H9 (cell line): ENCODE results near the gene EXOC3. TPM values are rescaled to one million over a fixed set of nuclear protein-coding genes. Genes with fewer than 3 reads are reported as not detected.

ENCODE experiments used
- DNase-seq: peaks from one replicate; pipeline ENCODE4 v3.0.0-alpha.2; 2017
- H2AFZ ChIP-seq: one replicate; pipeline ENCODE4 v1.6.1; 2013; ENCODE audit warnings: mild to moderate bottlenecking, low read length, control low read depth, moderate library complexity
- H2AK5ac ChIP-seq: 2 replicates; pipeline ENCODE4 v1.6.1; 2013; ENCODE audit warnings: low read length, control low read depth, mixed read lengths; ENCODE audit not compliant: insufficient read length
- H2BK120ac ChIP-seq: one replicate; pipeline ENCODE4 v1.6.1; 2013; ENCODE audit warnings: low read depth, mild to moderate bottlenecking, low read length, control low read depth, inconsistent platforms; ENCODE audit not compliant: poor library complexity, severe bottlenecking
- H2BK12ac ChIP-seq: 2 replicates; pipeline ENCODE4 v1.6.1; 2013; ENCODE audit warnings: low read length, control low read depth, mixed read lengths, low read depth; ENCODE audit not compliant: insufficient read length
- H2BK15ac ChIP-seq: 2 replicates; pipeline ENCODE4 v1.6.1; 2013; ENCODE audit warnings: low read depth, low read length, control low read depth
- H2BK20ac ChIP-seq: one replicate; pipeline ENCODE4 v1.6.1; 2013; ENCODE audit warnings: low read depth, mild to moderate bottlenecking, low read length, control low read depth, inconsistent platforms; ENCODE audit not compliant: poor library complexity, severe bottlenecking
- H2BK5ac ChIP-seq: 2 replicates; pipeline ENCODE4 v1.6.1; 2013; ENCODE audit warnings: low read length, control low read depth, mixed read lengths; ENCODE audit not compliant: insufficient read length
- H3K14ac ChIP-seq: 2 replicates; pipeline ENCODE4 v1.6.1; 2013; ENCODE audit warnings: low read length, control low read depth; ENCODE audit not compliant: insufficient read depth
- H3K18ac ChIP-seq: 2 replicates; pipeline ENCODE4 v1.6.1; 2013; ENCODE audit warnings: low read depth, mild to moderate bottlenecking, mixed read lengths, low read length, control low read depth; ENCODE audit not compliant: insufficient read length
- H3K23ac ChIP-seq: 2 replicates; pipeline ENCODE4 v1.6.1; 2013; ENCODE audit warnings: low read length, control low read depth, mixed read lengths, low read depth; ENCODE audit not compliant: insufficient read length
- H3K23me2 ChIP-seq: 2 replicates; pipeline ENCODE4 v1.6.1; 2013; ENCODE audit warnings: low read depth, mild to moderate bottlenecking, mixed read lengths, low read length, control low read depth; ENCODE audit not compliant: insufficient read length, poor library complexity, severe bottlenecking
- H3K27ac ChIP-seq: 2 replicates; pipeline ENCODE4 v1.5.1; 2013; ENCODE audit warnings: low read length, control low read depth, mixed read lengths, low read depth; ENCODE audit not compliant: insufficient read length
- H3K27me3 ChIP-seq: 2 replicates; pipeline ENCODE4 v1.6.1; 2013; ENCODE audit warnings: low read length, control low read depth, inconsistent platforms; ENCODE audit not compliant: insufficient read depth
- H3K4ac ChIP-seq: 2 replicates; pipeline ENCODE4 v1.6.1; 2013; ENCODE audit warnings: low read depth, mild to moderate bottlenecking, control low read depth, inconsistent platforms, low read length, moderate library complexity
- H3K4me1 ChIP-seq: 2 replicates; pipeline ENCODE4 v1.6.1; 2013; ENCODE audit warnings: low read length, control low read depth, inconsistent platforms; ENCODE audit not compliant: insufficient read depth
- H3K4me2 ChIP-seq: 2 replicates; pipeline ENCODE4 v1.6.1; 2013; ENCODE audit warnings: low read length, control low read depth, mixed read lengths; ENCODE audit not compliant: insufficient read length, insufficient read depth
- H3K56ac ChIP-seq: 2 replicates; pipeline ENCODE4 v1.6.1; 2013; ENCODE audit warnings: low read depth, mild to moderate bottlenecking, mixed read lengths, low read length, control low read depth; ENCODE audit not compliant: insufficient read length
- H3K79me1 ChIP-seq: 2 replicates; pipeline ENCODE4 v1.6.1; 2013; ENCODE audit warnings: low read depth, mild to moderate bottlenecking, moderate library complexity, low read length, control low read depth, inconsistent platforms; ENCODE audit not compliant: insufficient read depth, poor library complexity, severe bottlenecking
- H3K79me2 ChIP-seq: 2 replicates; pipeline ENCODE4 v1.6.1; 2013; ENCODE audit warnings: low read length, control low read depth, inconsistent platforms; ENCODE audit not compliant: insufficient read depth
- H3K9ac ChIP-seq: 2 replicates; pipeline ENCODE4 v1.6.1; 2013; ENCODE audit warnings: low read length, control low read depth, mixed read lengths; ENCODE audit not compliant: insufficient read length; ENCODE audit errors: extremely low read depth
- H3K9me3 ChIP-seq: one replicate; pipeline ENCODE4 v1.6.1; 2013; ENCODE audit warnings: low read depth, low read length, inconsistent platforms; ENCODE audit not compliant: control insufficient read depth
- H3T11ph ChIP-seq: one replicate; pipeline ENCODE4 v1.6.1; 2013; ENCODE audit warnings: mild to moderate bottlenecking, low read length, control low read depth, inconsistent platforms
- H4K20me1 ChIP-seq: one replicate; pipeline ENCODE4 v1.6.1; 2013; ENCODE audit not compliant: control insufficient read depth, insufficient read length, insufficient read depth
- H4K5ac ChIP-seq: 2 replicates; pipeline ENCODE4 v1.6.1; 2013; ENCODE audit warnings: low read depth, mild to moderate bottlenecking, mixed read lengths, low read length, control low read depth; ENCODE audit not compliant: insufficient read length
- H4K8ac ChIP-seq: replicated peaks from 2 replicates; pipeline ENCODE4 v1.6.1; 2013; ENCODE audit warnings: low read length, control low read depth, mixed read lengths, low read depth; ENCODE audit not compliant: insufficient read length
- H4K91ac ChIP-seq: 2 replicates; pipeline ENCODE4 v1.6.1; 2013; ENCODE audit warnings: low read depth, mild to moderate bottlenecking, moderate library complexity, mixed read lengths, low read length, control low read depth; ENCODE audit not compliant: insufficient read length
- H3K27ac Mint-ChIP-seq, 3 experiments: 2 replicates in 2 of 3; 3 replicates in 1 of 3; pipeline ENCODE4 v1.8.0; 2020 to 2021; ENCODE audit warnings: mixed read lengths in 3 of 3, mild to moderate bottlenecking in 1 of 3, moderate library complexity in 1 of 3
- H3K27me3 Mint-ChIP-seq: 2 replicates; pipeline ENCODE4 v1.8.0; 2021; ENCODE audit warnings: low read depth, mild to moderate bottlenecking, moderate library complexity, mixed read lengths
- H3K36me3 Mint-ChIP-seq, 3 experiments: 2 replicates in 2 of 3; 3 replicates in 1 of 3; pipeline ENCODE4 v1.8.0; 2020 to 2021; ENCODE audit warnings: low read depth in 3 of 3, mixed read lengths in 3 of 3; ENCODE audit not compliant: insufficient read depth in 1 of 3
- H3K4me1 Mint-ChIP-seq, 2 experiments: 2 replicates each; pipeline ENCODE4 v1.8.0; 2020; ENCODE audit warnings: mixed read lengths in 2 of 2
- H3K4me3 Mint-ChIP-seq, 2 experiments: 2 replicates in 1 of 2; 3 replicates in 1 of 2; pipeline ENCODE4 v1.8.0; 2020 to 2021; ENCODE audit warnings: mild to moderate bottlenecking in 2 of 2, mixed read lengths in 2 of 2, moderate library complexity in 1 of 2
- H3K9me3 Mint-ChIP-seq, 2 experiments: 2 replicates in 1 of 2; 3 replicates in 1 of 2; pipeline ENCODE4 v1.8.0; 2020; ENCODE audit warnings: mild to moderate bottlenecking in 2 of 2, mixed read lengths in 2 of 2, moderate library complexity in 1 of 2
- WGBS: extraction: QIAGEN DNeasy Blood & Tissue Kit; methylation state at CpG from one replicate; pipeline ENCODE4 v1.1.7; 2013; ENCODE audit warnings: missing lambda C conversion rate, low lambda C conversion rate, mixed read lengths; ENCODE audit not compliant: insufficient read length; ENCODE audit errors: extremely low coverage; 5-methylcytosine and 5-hydroxymethylcytosine counted together
- total RNA-seq: library from RNA; stranded (reverse); gene quantifications from 2 replicates; pipeline ENCODE4 v1.2.1, GENCODE V29; 2021
- TF ChIP-seq, protein P1 (sequence below): fragments of 200-600 bp; sonication (generic); conservative IDR thresholded peaks from 3 replicates; pipeline ENCODE4 v1.8.0; 2021; ENCODE audit warnings: antibody characterized with exemption, mild to moderate bottlenecking

The EXOC3 gene
- total RNA-seq, 1 experiment from 2014 or later: 36.7 TPM

DNA sequence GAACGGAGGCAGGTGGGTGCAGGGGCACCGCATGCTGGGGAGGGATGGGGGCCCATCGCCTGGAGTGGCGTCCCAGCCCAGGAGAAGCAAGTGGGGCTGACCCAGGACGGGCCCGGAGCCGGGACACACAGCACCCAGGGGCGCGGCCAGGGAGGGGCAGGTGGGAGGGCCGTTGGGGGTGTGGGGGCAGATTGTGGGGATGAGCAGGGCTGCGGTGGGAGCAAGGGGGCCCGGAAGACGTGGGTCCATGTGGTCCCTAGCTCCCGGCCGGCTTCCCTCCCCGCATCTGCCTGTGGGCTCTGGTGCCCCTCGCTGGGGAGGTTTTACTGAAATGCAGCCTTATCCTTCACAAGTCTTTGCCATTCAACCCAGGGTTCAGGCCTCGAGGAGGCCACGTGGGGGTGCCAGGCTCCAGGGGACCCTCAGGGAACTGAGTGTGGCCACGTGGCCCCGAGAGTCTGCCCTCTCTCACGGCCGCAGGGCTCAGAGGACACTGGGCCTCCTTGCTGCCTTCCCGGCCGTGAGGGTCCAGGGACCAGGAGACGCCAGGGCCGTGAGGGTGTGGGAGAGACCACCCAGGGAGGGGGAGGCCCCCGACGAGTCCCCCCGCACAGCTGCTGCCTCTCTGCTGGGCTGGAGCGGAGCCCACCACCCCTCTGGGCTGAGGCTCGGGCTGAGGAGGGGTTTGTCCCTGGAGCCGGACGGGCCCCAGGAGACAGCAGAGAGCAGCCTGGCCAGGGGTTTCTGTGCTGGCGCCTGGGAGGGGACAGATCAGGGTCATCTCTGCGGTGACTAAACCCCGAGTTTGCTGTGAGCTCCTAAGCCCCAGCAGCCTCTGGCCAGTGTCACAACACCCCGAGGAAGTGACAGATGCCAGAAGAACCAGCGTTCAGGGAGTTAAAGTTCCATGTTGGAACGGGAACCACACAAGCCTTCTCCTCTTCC lies 46.0 kb downstream of the EXOC3 start:
- no CpG with 5 or more reads among the region's 40 CpGs for WGBS
- H4K91ac ChIP-seq: no peak overlapping the region

More for the DNA sequence above, 46.0 kb downstream of the EXOC3 start:
- Histone ChIP-seq H3T11ph (no peak overlapping the region), H2BK20ac (no peak overlapping the region), H2AK5ac (no peak overlapping the region), H3K9ac (no peak overlapping the region), H3K23me2 (no peaks in the 10 kb centered on the region), H3K9me3 (no peaks in the 10 kb centered on the region), H3K27ac (no peak overlapping the region), H2BK12ac (no peak overlapping the region), H3K23ac (no peak overlapping the region), H3K4me2 (no peak overlapping the region), H4K5ac (no peak overlapping the region), H3K4ac (no peak overlapping the region), H2BK5ac (no peak overlapping the region), H3K56ac (no peak overlapping the region), H3K79me1 (no peaks in the 10 kb centered on the region), H3K18ac (no peak overlapping the region), H2AFZ (no peak overlapping the region), H2BK120ac (no peak overlapping the region), H4K8ac (no peak overlapping the region), H3K14ac (no peak overlapping the region; the same call in 1 of the 2 replicates), H3K79me2 (no peaks in the 10 kb centered on the region), H3K27me3 (peaks cover 14% of the 10 kb centered on the region; the same call in 1 of the 2 replicates), H3K4me1 (no peaks in the 10 kb centered on the region; the same call in 1 of the 2 replicates), H2BK15ac (no peak overlapping the region), H4K20me1 (no peaks in the 10 kb centered on the region)
- Mint-ChIP-seq H3K27ac (no peak overlapping the region), H3K36me3 (no peaks in the 10 kb centered on the region), H3K4me3 (no peak overlapping the region), H3K9me3 (no peaks in the 10 kb centered on the region), H3K4me1 (peaks cover 4 to 13% of the 10 kb centered on the region in 2 experiments), H3K27me3 (peaks cover 24% of the 10 kb centered on the region)
- no peak for DNase-seq
- TF ChIP-seq, protein P1, sequence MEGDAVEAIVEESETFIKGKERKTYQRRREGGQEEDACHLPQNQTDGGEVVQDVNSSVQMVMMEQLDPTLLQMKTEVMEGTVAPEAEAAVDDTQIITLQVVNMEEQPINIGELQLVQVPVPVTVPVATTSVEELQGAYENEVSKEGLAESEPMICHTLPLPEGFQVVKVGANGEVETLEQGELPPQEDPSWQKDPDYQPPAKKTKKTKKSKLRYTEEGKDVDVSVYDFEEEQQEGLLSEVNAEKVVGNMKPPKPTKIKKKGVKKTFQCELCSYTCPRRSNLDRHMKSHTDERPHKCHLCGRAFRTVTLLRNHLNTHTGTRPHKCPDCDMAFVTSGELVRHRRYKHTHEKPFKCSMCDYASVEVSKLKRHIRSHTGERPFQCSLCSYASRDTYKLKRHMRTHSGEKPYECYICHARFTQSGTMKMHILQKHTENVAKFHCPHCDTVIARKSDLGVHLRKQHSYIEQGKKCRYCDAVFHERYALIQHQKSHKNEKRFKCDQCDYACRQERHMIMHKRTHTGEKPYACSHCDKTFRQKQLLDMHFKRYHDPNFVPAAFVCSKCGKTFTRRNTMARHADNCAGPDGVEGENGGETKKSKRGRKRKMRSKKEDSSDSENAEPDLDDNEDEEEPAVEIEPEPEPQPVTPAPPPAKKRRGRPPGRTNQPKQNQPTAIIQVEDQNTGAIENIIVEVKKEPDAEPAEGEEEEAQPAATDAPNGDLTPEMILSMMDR: no peak
